ENCODE data around the gene SNAPC1.
"Not testable (repeated sequence)": the region's sequence is repeated elsewhere in the genome, so short reads cannot be mapped to it uniquely, and the experiment has no call there.

The SNAPC1 gene

GRCh38 chr14:61739133-61739532 is 23.1 kb upstream of the SNAPC1 start:
- no peak overlapping the region for H3K27ac ChIP-seq
- TF ChIP-seq CTCF (conservative IDR thresholded peaks at IDR 0.05): no peak

- TF ChIP-seq CTCF (conservative IDR thresholded peaks at IDR 0.05): no peak
- no peak overlapping the region for H3K27ac ChIP-seq
These were observed 19.8 kb upstream of the SNAPC1 start for GRCh38 chr14:61742371-61742770.

GRCh38 chr14:61744238-61744637 is 18.0 kb upstream of the SNAPC1 start:
- no peak for TF ChIP-seq CTCF (conservative IDR thresholded peaks at IDR 0.05)

GRCh38 chr14:61746346-61746745 is 15.9 kb upstream of the SNAPC1 start:
- H3K27ac ChIP-seq: not testable (repeated sequence)

More at GRCh38 chr14:61744238-61744637, 18.0 kb upstream of the SNAPC1 start:
- H3K27ac ChIP-seq: no peak overlapping the region

- TF ChIP-seq CTCF (conservative IDR thresholded peaks at IDR 0.05): no peak
These were observed 15.3 kb upstream of the SNAPC1 start for GRCh38 chr14:61746881-61747280.

GRCh38 chr14:61747342-61747741 is 14.9 kb upstream of the SNAPC1 start:
- H3K27ac ChIP-seq: no peak overlapping the region
- TF ChIP-seq CTCF (conservative IDR thresholded peaks at IDR 0.05): no peak

More at GRCh38 chr14:61746881-61747280, 15.3 kb upstream of the SNAPC1 start:
- H3K27ac ChIP-seq: no peak overlapping the region

- no peak overlapping the region for H3K27ac ChIP-seq
- no peak for TF ChIP-seq CTCF (conservative IDR thresholded peaks at IDR 0.05)
These were observed 13.0 kb upstream of the SNAPC1 start for GRCh38 chr14:61749264-61749663.

- TF ChIP-seq CTCF (conservative IDR thresholded peaks at IDR 0.05): no peak
- no peak overlapping the region for H3K27ac ChIP-seq
These were observed 12.4 kb upstream of the SNAPC1 start for GRCh38 chr14:61749867-61750266.

All from VCaP (cell line).